ENCODE data around the gene NDRG3.

DNA sequence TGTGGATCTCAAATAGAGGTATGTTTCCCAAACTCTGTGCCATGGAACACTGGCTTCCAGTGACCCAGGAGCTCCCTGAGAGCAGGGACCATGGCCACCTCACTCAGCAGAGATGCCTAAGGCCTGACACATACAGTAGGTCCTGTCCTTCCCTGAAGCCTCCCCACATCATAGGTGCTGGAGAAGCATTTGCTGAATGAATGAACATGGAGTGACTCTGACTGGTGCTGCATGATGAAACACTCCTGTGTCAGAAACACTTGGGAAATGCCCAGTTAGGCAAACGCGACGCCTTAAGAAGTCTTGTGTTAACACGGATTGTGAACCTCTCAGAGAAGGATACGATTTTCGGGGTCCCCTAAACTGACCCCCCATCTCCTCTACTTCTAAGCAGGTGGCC is 114.2 kb downstream of the NDRG3 start:
- TF ChIP-seq POLR2AphosphoS5 (IDR thresholded peaks at IDR 0.05) = no peak
- no peak for TF ChIP-seq CTCF (IDR thresholded peaks at IDR 0.05)
